HL-60 (cell line): ENCODE data around the gene TBC1D23.

ENCODE experiments used
- CTCF ChIP-seq: IDR thresholded peaks from one replicate; pipeline ENCODE4 v1.5.1; 2011; ENCODE audit warnings: low read length, control low read depth, inconsistent platforms; ENCODE audit not compliant: insufficient read depth
- POLR2AphosphoS5 ChIP-seq: IDR thresholded peaks from 2 replicates; pipeline ENCODE4 v1.6.1; 2012; ENCODE audit warnings: low read depth
- REST ChIP-seq: IDR thresholded peaks from 2 replicates; pipeline ENCODE4 v1.6.1; 2012; ENCODE audit warnings: low read depth; ENCODE audit not compliant: insufficient replicate concordance
- SPI1 ChIP-seq: IDR thresholded peaks from 2 replicates; pipeline ENCODE4 v1.6.1; 2012; ENCODE audit warnings: low read depth, mild to moderate bottlenecking, borderline replicate concordance

GRCh38 chr3:100221159-100221558, 39.6 kb upstream of the TBC1D23 start:
- TF ChIP-seq CTCF (no peak), SPI1 (no peak), POLR2AphosphoS5 (no peak), REST (no peak)
